Osteocyte (in vitro differentiated cells): ENCODE data around the gene NDUFA7. TPM values are rescaled to one million over a fixed set of nuclear protein-coding genes. Genes with fewer than 3 reads are reported as not detected.
"Not testable (repeated sequence)": the region's sequence is repeated elsewhere in the genome, so short reads cannot be mapped to it uniquely, and the experiment has no call there.

Source experiments
- DNase-seq: peaks from one replicate; pipeline ENCODE4 v3.0.0; 2021; ENCODE audit warnings: mixed read lengths; ENCODE audit not compliant: unreplicated experiment; ENCODE audit errors: extremely low spot score
- H3K27ac Mint-ChIP-seq: one replicate; pipeline ENCODE4 v1.8.0; 2021; ENCODE audit warnings: mild to moderate bottlenecking, mixed read lengths; ENCODE audit not compliant: unreplicated experiment
- H3K27me3 Mint-ChIP-seq: one replicate; pipeline ENCODE4 v1.8.0; 2021; ENCODE audit warnings: mixed read lengths; ENCODE audit not compliant: unreplicated experiment
- H3K36me3 Mint-ChIP-seq: one replicate; pipeline ENCODE4 v1.8.0; 2021; ENCODE audit warnings: mixed read lengths; ENCODE audit not compliant: unreplicated experiment
- H3K4me1 Mint-ChIP-seq: one replicate; pipeline ENCODE4 v1.8.0; 2021; ENCODE audit warnings: mixed read lengths; ENCODE audit not compliant: unreplicated experiment
- H3K4me3 Mint-ChIP-seq: one replicate; pipeline ENCODE4 v1.8.0; 2021; ENCODE audit warnings: mild to moderate bottlenecking, moderate library complexity, mixed read lengths; ENCODE audit not compliant: unreplicated experiment
- H3K9me3 Mint-ChIP-seq: one replicate; pipeline ENCODE4 v1.8.0; 2021; ENCODE audit warnings: mixed read lengths; ENCODE audit not compliant: unreplicated experiment
- CTCF ChIP-seq: fragments of 200-600 bp; sonication (generic); IDR thresholded peaks from 2 replicates; pipeline ENCODE4 v1.5.0; 2021; ENCODE audit warnings: antibody characterized with exemption, mild to moderate bottlenecking, moderate library complexity
- total RNA-seq: library from RNA; stranded (reverse); gene quantifications from 2 replicates; pipeline ENCODE4 v1.2.1, GENCODE V29; 2021

Gene NDUFA7
- total RNA-seq, 1 donor from 2014 or later, result 35.4 TPM

- Mint-ChIP-seq H3K9me3 (peaks cover 4% of the 10 kb centered on the region), H3K36me3 (no peaks in the 10 kb centered on the region), H3K27ac (no peak overlapping the region), H3K27me3 (no peaks in the 10 kb centered on the region), H3K4me1 (peaks cover 50% of the 10 kb centered on the region), H3K4me3 (no peak overlapping the region)
- DNase-seq, result no peak
- no peak for TF ChIP-seq CTCF
These were observed 37.8 kb upstream of the NDUFA7 start for GRCh38 chr19:8358948-8359347.

GRCh38 chr19:8357007-8357521 lies 35.9 kb upstream of the NDUFA7 start:
- H3K4me3 Mint-ChIP-seq, result no peak overlapping the region
- no peak for TF ChIP-seq CTCF
- peak overlapping the region; percentile 54 for H3K27ac Mint-ChIP-seq
- no peaks in the 10 kb centered on the region for H3K27me3 Mint-ChIP-seq
- peaks cover 4% of the 10 kb centered on the region for H3K9me3 Mint-ChIP-seq
- no peak for DNase-seq
- H3K36me3 Mint-ChIP-seq, result no peaks in the 10 kb centered on the region
- H3K4me1 Mint-ChIP-seq, result peaks cover 44% of the 10 kb centered on the region

- no peaks in the 10 kb centered on the region for H3K36me3 Mint-ChIP-seq
- no peaks in the 10 kb centered on the region for H3K27me3 Mint-ChIP-seq
- H3K27ac Mint-ChIP-seq, result peak overlapping the region; percentile 83
- no peak for DNase-seq
- TF ChIP-seq CTCF, result no peak
- peaks cover 4% of the 10 kb centered on the region for H3K9me3 Mint-ChIP-seq
- no peak overlapping the region for H3K4me3 Mint-ChIP-seq
- H3K4me1 Mint-ChIP-seq, result peaks cover 46% of the 10 kb centered on the region
These were observed 34.6 kb upstream of the NDUFA7 start for GRCh38 chr19:8355631-8356402.

GRCh38 chr19:8352845-8353244 lies 31.7 kb upstream of the NDUFA7 start:
- H3K27ac Mint-ChIP-seq, result peak overlapping the region; percentile 51
- H3K9me3 Mint-ChIP-seq, result not testable (repeated sequence)

GRCh38 chr19:8352134-8352827 lies 31.1 kb upstream of the NDUFA7 start:
- no peak for DNase-seq
- peak overlapping the region; percentile 56 for H3K4me3 Mint-ChIP-seq
- no peaks in the 10 kb centered on the region for H3K36me3 Mint-ChIP-seq
- H3K4me1 Mint-ChIP-seq, result peaks cover 53% of the 10 kb centered on the region
- H3K9me3 Mint-ChIP-seq, result peaks cover 4% of the 10 kb centered on the region
- H3K27ac Mint-ChIP-seq, result peak overlapping the region; percentile 51
- no peak for TF ChIP-seq CTCF
- H3K27me3 Mint-ChIP-seq, result no peaks in the 10 kb centered on the region

More at GRCh38 chr19:8352845-8353244, 31.7 kb upstream of the NDUFA7 start:
- not testable (repeated sequence) for DNase-seq, H3K4me3 Mint-ChIP-seq, H3K36me3 Mint-ChIP-seq, H3K27me3 Mint-ChIP-seq
- peaks cover 50% of the 10 kb centered on the region for H3K4me1 Mint-ChIP-seq

GRCh38 chr19:8349629-8350372 lies 28.6 kb upstream of the NDUFA7 start:
- not testable (repeated sequence) for DNase-seq, H3K4me3 Mint-ChIP-seq, H3K27me3 Mint-ChIP-seq

More at GRCh38 chr19:8349629-8350372, 28.6 kb upstream of the NDUFA7 start:
- not testable (repeated sequence) for H3K27ac Mint-ChIP-seq, H3K36me3 Mint-ChIP-seq, H3K9me3 Mint-ChIP-seq
- H3K4me1 Mint-ChIP-seq, result peaks cover 29% of the 10 kb centered on the region
